DMS53 treated with DMSO at 0.1 percent for 48 hours (cell line): ENCODE data around the gene SERF2.
"Not testable (repeated sequence)": the region's sequence is repeated elsewhere in the genome, so short reads cannot be mapped to it uniquely, and the experiment has no call there.

Experiments
- DNase-seq: peaks from one replicate; lab custom pipeline; 2025; ENCODE audit not compliant: unreplicated experiment; lab: John Stamatoyannopoulos, UW

SERF2 gene

GRCh38 chr15:43828061-43828657 is 36.0 kb downstream of the SERF2 start:
- no peak for DNase-seq

GRCh38 chr15:43829951-43830540 is 37.9 kb downstream of the SERF2 start:
- not testable (repeated sequence) for DNase-seq

GRCh38 chr15:43830691-43831275 is 38.7 kb downstream of the SERF2 start:
- DNase-seq = not testable (repeated sequence)

GRCh38 chr15:43831519-43832052 is 39.5 kb downstream of the SERF2 start:
- DNase-seq = not testable (repeated sequence)

GRCh38 chr15:43832485-43832884 is 40.4 kb downstream of the SERF2 start:
- DNase-seq = not testable (repeated sequence)

- no peak for DNase-seq
These were observed 53.3 kb downstream of the SERF2 start for GRCh38 chr15:43845421-43845820.
